ENCODE results near the gene RGS8. TPM values are rescaled to one million over a fixed set of nuclear protein-coding genes. Genes with fewer than 3 reads are reported as not detected.

The RGS8 gene
- polyA plus RNA-seq, 2 donors: not detected

Other genes starting within 250 kb of the RGS8 start
- under 1 TPM in 1 of 2 donors, not detected in 1; 0.14 TPM for gene RGSL1, start 234.4 kb downstream of the RGS8 start, polyA plus RNA-seq
- 1 to 10 TPM; 3.8 to 5.8 TPM for gene RNASEL, start 95.3 kb downstream of the RGS8 start, polyA plus RNA-seq
- gene RGS16, start 80.2 kb downstream of the RGS8 start, polyA plus RNA-seq: 1 to 10 TPM; 1.1 to 1.5 TPM
- gene NPL, start 105.2 kb upstream of the RGS8 start, polyA plus RNA-seq: 1 to 10 TPM; 5.5 to 7.2 TPM
- 10 to 100 TPM; 38.6 to 70.5 TPM for gene DHX9, start 154.8 kb upstream of the RGS8 start, polyA plus RNA-seq